H1 (cell line): Measurements from ENCODE around the gene TGFBI. TPM values are rescaled to one million over a fixed set of nuclear protein-coding genes. Genes with fewer than 3 reads are reported as not detected.

Source experiments
- CTCF ChIA-PET: fragments of 300-600 bp; sonication (Branson Sonifier 250); formaldehyde crosslinking; loops from one replicate; lab custom pipeline; 2021; ENCODE audit not compliant: partially characterized antibody; lab: Charles Lee
- POLR2A ChIA-PET: fragments of 300-600 bp; sonication (Branson Sonifier 250); formaldehyde crosslinking; loops from one replicate; lab custom pipeline; 2021; ENCODE audit warnings: inconsistent platforms; ENCODE audit not compliant: partially characterized antibody; lab: Charles Lee
- DNase-seq, 2 experiments: peaks; one replicate each; pipeline versions ENCODE4 v3.0.0 to v3.0.0-alpha.2; 2010 to 2022; ENCODE audit warnings: low spot score in 2 of 2, low read depth in 1 of 2, mixed read lengths in 1 of 2
- FAIRE-seq: peaks from 2 replicates; lab custom pipeline; 2011; peaks lifted over from hg19 to GRCh38; lab: Jason Lieb, UNC
- H2AFZ ChIP-seq: 2 replicates; pipeline ENCODE4 v1.8.1; 2012; ENCODE audit warnings: low read length, inconsistent platforms
- H2AK5ac ChIP-seq: 2 replicates; pipeline ENCODE4 v1.6.1; 2013; ENCODE audit warnings: low read depth, low read length
- H2BK120ac ChIP-seq: replicated peaks from 2 replicates; pipeline ENCODE3; 2013; ENCODE audit warnings: low read depth, low read length, inconsistent platforms
- H2BK12ac ChIP-seq: 2 replicates; pipeline ENCODE4 v1.6.1; 2013; ENCODE audit warnings: low read depth, low read length
- H2BK15ac ChIP-seq: 2 replicates; pipeline ENCODE4 v1.6.1; 2013; ENCODE audit warnings: low read length
- H2BK20ac ChIP-seq: 2 replicates; pipeline ENCODE4 v1.6.1; 2013; ENCODE audit warnings: low read length
- H2BK5ac ChIP-seq: 2 replicates; pipeline ENCODE4 v1.6.1; 2013; ENCODE audit warnings: low read depth, low read length
- H3K14ac ChIP-seq: 2 replicates; pipeline ENCODE4 v1.6.1; 2013; ENCODE audit warnings: inconsistent platforms; ENCODE audit not compliant: insufficient read length
- H3K18ac ChIP-seq: 2 replicates; pipeline ENCODE4 v1.6.1; 2013; ENCODE audit warnings: low read length; ENCODE audit errors: extremely low read depth
- H3K23ac ChIP-seq: 2 replicates; pipeline ENCODE4 v1.6.1; 2013; ENCODE audit warnings: inconsistent platforms; ENCODE audit not compliant: insufficient read length
- H3K23me2 ChIP-seq: 2 replicates; pipeline ENCODE4 v1.6.1; 2013; ENCODE audit warnings: low read depth, low read length
- H3K27ac ChIP-seq: 2 replicates; pipeline ENCODE4 v1.6.1; 2011; ENCODE audit warnings: low read depth, low read length, inconsistent platforms
- H3K27me3 ChIP-seq, 4 experiments: replicated peaks in 1 of 4; 1 replicate in 1 of 4; 2 replicates in 3 of 4; pipeline versions ENCODE4 v1.6.1 to v1.8.1; 2011 to 2013; ENCODE audit warnings: low read length in 3 of 4, mild to moderate bottlenecking in 3 of 4, inconsistent platforms in 2 of 4, mixed read lengths in 2 of 4, moderate library complexity in 1 of 4; ENCODE audit not compliant: control insufficient read depth in 3 of 4, insufficient read depth in 3 of 4; ENCODE audit errors: extremely low read depth in 1 of 4
- H3K36me3 ChIP-seq, 4 experiments: 2 replicates each; pipeline versions ENCODE4 v1.6.1 to v1.8.1; 2011 to 2013; ENCODE audit warnings: mild to moderate bottlenecking in 4 of 4, low read length in 3 of 4, moderate library complexity in 2 of 4, control low read depth in 1 of 4, inconsistent platforms in 1 of 4; ENCODE audit not compliant: insufficient read depth in 4 of 4, control insufficient read depth in 2 of 4
- H3K4ac ChIP-seq: replicated peaks from 2 replicates; pipeline ENCODE3; 2013; ENCODE audit warnings: low read length, low read depth, mixed read lengths, inconsistent platforms; ENCODE audit not compliant: insufficient read length
- H3K4me1 ChIP-seq, 4 experiments: replicated peaks in 1 of 4; 1 replicate in 1 of 4; 2 replicates in 3 of 4; pipeline versions ENCODE4 v1.6.1 to v1.8.1; 2011 to 2013; ENCODE audit warnings: low read length in 3 of 4, inconsistent platforms in 2 of 4, mixed read lengths in 1 of 4; ENCODE audit not compliant: insufficient read depth in 4 of 4, control insufficient read depth in 3 of 4
- H3K4me2 ChIP-seq, 2 experiments: 2 replicates each; pipeline versions ENCODE4 v1.6.1 to v1.8.1; 2011 to 2013; ENCODE audit warnings: low read depth in 2 of 2, low read length in 2 of 2, control low read depth in 1 of 2, inconsistent platforms in 1 of 2, mild to moderate bottlenecking in 1 of 2; ENCODE audit not compliant: insufficient read depth in 1 of 2
- H3K4me3 ChIP-seq, 4 experiments: fragments of 200-600, 300-600 bp in 1 of 4; sonication (generic), shearing (Covaris generic), sonication (Bioruptor Twin) in 1 of 4; 2 replicates each; pipeline versions ENCODE4 v1.5.1 to v1.8.1; 2011 to 2016; ENCODE audit warnings: low read length in 4 of 4, low read depth in 3 of 4, control low read depth in 2 of 4, inconsistent platforms in 2 of 4, mild to moderate bottlenecking in 2 of 4, mixed read lengths in 1 of 4, moderate library complexity in 1 of 4; ENCODE audit not compliant: insufficient read depth in 2 of 4; ENCODE audit errors: extremely low read depth in 1 of 4
- H3K56ac ChIP-seq: replicated peaks from 2 replicates; pipeline ENCODE3; 2013; ENCODE audit warnings: low read depth, mild to moderate bottlenecking, mixed read lengths, low read length, inconsistent platforms; ENCODE audit not compliant: insufficient read length
- H3K79me1 ChIP-seq: 2 replicates; pipeline ENCODE4 v1.6.1; 2013; ENCODE audit warnings: low read depth, low read length, control low read depth
- H3K79me2 ChIP-seq, 2 experiments: 2 replicates each; pipeline versions ENCODE4 v1.6.1 to v1.8.1; 2012 to 2013; ENCODE audit warnings: low read length in 2 of 2, mild to moderate bottlenecking in 2 of 2, inconsistent platforms in 1 of 2; ENCODE audit not compliant: insufficient read depth in 2 of 2, control insufficient read depth in 1 of 2
- H3K9ac ChIP-seq, 4 experiments: replicated peaks in 1 of 4; 1 replicate in 1 of 4; 2 replicates in 3 of 4; pipeline versions ENCODE4 v1.6.1 to v1.8.1; 2011 to 2013; ENCODE audit warnings: low read depth in 3 of 4, low read length in 3 of 4, control low read depth in 2 of 4, mild to moderate bottlenecking in 2 of 4, moderate library complexity in 2 of 4, inconsistent platforms in 1 of 4; ENCODE audit errors: extremely low read depth in 1 of 4
- H3K9me3 ChIP-seq, 2 experiments: 2 replicates each; pipeline versions ENCODE4 v1.6.1 to v1.8.1; 2012 to 2013; ENCODE audit warnings: mild to moderate bottlenecking in 2 of 2, moderate library complexity in 2 of 2, control low read depth in 1 of 2, inconsistent platforms in 1 of 2, low read depth in 1 of 2, low read length in 1 of 2, mixed read lengths in 1 of 2; ENCODE audit not compliant: insufficient read depth in 2 of 2
- H4K20me1 ChIP-seq, 2 experiments: replicated peaks in 1 of 2; 2 replicates each; pipeline versions ENCODE3 to v1.8.1; 2011 to 2013; ENCODE audit warnings: inconsistent platforms in 2 of 2, low read length in 2 of 2, mild to moderate bottlenecking in 1 of 2; ENCODE audit not compliant: insufficient read depth in 2 of 2, control insufficient read depth in 1 of 2
- H4K5ac ChIP-seq: 2 replicates; pipeline ENCODE4 v1.6.1; 2013; ENCODE audit warnings: low read length, low read depth, mixed read lengths, inconsistent platforms; ENCODE audit not compliant: insufficient read length
- H4K8ac ChIP-seq: 2 replicates; pipeline ENCODE4 v1.8.0; 2013; ENCODE audit warnings: mild to moderate bottlenecking, moderate library complexity, low read length, inconsistent platforms; ENCODE audit not compliant: insufficient read depth; ENCODE audit errors: extremely low read depth
- H4K91ac ChIP-seq: replicated peaks from 2 replicates; pipeline ENCODE3; 2013; ENCODE audit warnings: low read length, mixed read lengths, inconsistent platforms; ENCODE audit not compliant: insufficient read length
- BCL11A ChIP-seq, 2 experiments: IDR thresholded peaks; one replicate each; pipeline ENCODE4 v1.6.1; 2011; ENCODE audit warnings: low read depth in 2 of 2, low read length in 2 of 2, mild to moderate bottlenecking in 2 of 2
- SUZ12 ChIP-seq: fragments of 200-600 bp; sonication (generic); IDR thresholded peaks from 2 replicates; pipeline ENCODE4 v1.6.1; 2012; ENCODE audit warnings: mild to moderate bottlenecking, inconsistent platforms, low read length, moderate library complexity, mixed read lengths
- USF2 ChIP-seq: IDR thresholded peaks from 2 replicates; pipeline ENCODE4 v1.6.1; 2011; ENCODE audit warnings: low read length, improper control_type of control experiment
- WGBS, 2 experiments: shearing (Covaris generic) in 1 of 2; methylation state at CpG; one replicate each; pipeline versions ENCODE4 v1.1.6 to v1.1.7; 2013 to 2015; ENCODE audit warnings: low lambda C conversion rate in 2 of 2, mixed read lengths in 2 of 2, inconsistent platforms in 1 of 2, low coverage in 1 of 2, missing lambda C conversion rate in 1 of 2; ENCODE audit not compliant: insufficient replicate concordance in 2 of 2, insufficient coverage in 1 of 2, insufficient read length in 1 of 2; ENCODE audit errors: extremely low coverage in 1 of 2, missing lambda C conversion rate in 1 of 2; 5-methylcytosine and 5-hydroxymethylcytosine counted together
- polyA plus RNA-seq, 7 experiments: library from polyadenylated mRNA; depleted of rRNA in 3 of 7; stranded (reverse) in 5 of 7; unstranded in 2 of 7; fragments of >200 nt in 5 of 7; fragments of 200-250 nt in 2 of 7; gene quantifications; 1 replicate in 5 of 7; 2 replicates in 1 of 7; 4 replicates in 1 of 7; pipeline versions ENCODE4 v1.2.1 to v1.2.3, GENCODE V29; 2011 to 2013; ENCODE audit warnings: missing spikeins in 2 of 7, mixed read lengths in 2 of 7
- total RNA-seq: library from RNA; stranded (reverse); fragmentation: NEBNext Ultra II Directional; extraction: Animal tissue kit (Norgen Biotek cat#: 25700); gene quantifications from 2 replicates; pipeline ENCODE4 v1.2.1, GENCODE V29; 2021

Gene TGFBI
- total and polyA plus RNA-seq, 2 of the 8 experiments (the other 6 are each of a cell fraction or from before 2014, with no cell fraction given), result 6.0 to 8.5 TPM

- Histone ChIP-seq H4K20me1 (no peaks in the 10 kb centered on the region), H3K4ac (no peak overlapping the region), H3K14ac (no peak overlapping the region), H2BK5ac (no peak overlapping the region), H3K4me3 (no peak overlapping the region), H4K5ac (no peak overlapping the region), H3K9me3 (no peaks in the 10 kb centered on the region), H4K91ac (no peak overlapping the region), H2AFZ (no peak overlapping the region), H3K4me2 (no peak overlapping the region), H3K4me1 (no peaks in the 10 kb centered on the region), H2AK5ac (no peak overlapping the region), H2BK20ac (no peak overlapping the region), H2BK15ac (no peak overlapping the region), H3K36me3 (no peaks in the 10 kb centered on the region), H3K27me3 (no peaks in the 10 kb centered on the region), H3K23me2 (no peaks in the 10 kb centered on the region), H3K9ac (no peak overlapping the region), H3K27ac (no peak overlapping the region), H3K18ac (no peak overlapping the region), H3K79me2 (no peaks in the 10 kb centered on the region), H2BK120ac (no peak overlapping the region), H3K79me1 (no peaks in the 10 kb centered on the region), H3K56ac (no peak overlapping the region), H2BK12ac (no peak overlapping the region), H3K23ac (no peak overlapping the region), H4K8ac (no peak overlapping the region)
- TF ChIP-seq SUZ12 (no peak), USF2 (no peak), BCL11A (IDR thresholded peaks at IDR 0.05; ENCODE audit: low read depth in 2 of 2, low read length in 2 of 2) (no peak)
- ChIA-PET POLR2A (no interaction called here), CTCF (interaction anchor here (1.1 to 1.5 kb wide), 3 partner anchors 9 to 51 kb away, joined by 3 to 6 read pairs (median 4); no protein-coding TSS in a partner anchor)
- FAIRE-seq, result no peak
- no peak for DNase-seq
- WGBS, 2 experiments, result 87% methylated on average over 7 of the region's 7 CpGs; no CpG with 5 or more reads in 1 of the 2 experiments
Measured at GRCh38 chr5:136006761-136007251, 22.0 kb upstream of the TGFBI start.
